Nephron (organoid): ENCODE data around the gene IRAK2.

Experiments
- H3K27ac Mint-ChIP-seq, 3 experiments: 2 replicates each; pipeline ENCODE4 v1.8.0; 2020; ENCODE audit warnings: mixed read lengths in 3 of 3, mild to moderate bottlenecking in 2 of 3, moderate library complexity in 1 of 3
- H3K27me3 Mint-ChIP-seq: 2 replicates; pipeline ENCODE4 v1.8.0; 2021; ENCODE audit warnings: low read depth, mild to moderate bottlenecking, moderate library complexity, mixed read lengths
- H3K36me3 Mint-ChIP-seq: 2 replicates; pipeline ENCODE4 v1.8.0; 2020; ENCODE audit warnings: low read depth, mixed read lengths
- H3K4me1 Mint-ChIP-seq: 2 replicates; pipeline ENCODE4 v1.8.0; 2020; ENCODE audit warnings: mixed read lengths
- H3K4me3 Mint-ChIP-seq, 3 experiments: 2 replicates each; pipeline ENCODE4 v1.8.0; 2020; ENCODE audit warnings: mild to moderate bottlenecking in 3 of 3, mixed read lengths in 3 of 3, moderate library complexity in 2 of 3
- H3K9me3 Mint-ChIP-seq: 2 replicates; pipeline ENCODE4 v1.8.0; 2020; ENCODE audit warnings: mixed read lengths
- CTCF ChIP-seq, 3 experiments: fragments of 200-600 bp; sonication (generic); IDR thresholded peaks; one replicate each; pipeline ENCODE4 v1.5.0; 2021; ENCODE audit warnings: antibody characterized with exemption in 3 of 3; ENCODE audit not compliant: unreplicated experiment in 3 of 3

IRAK2 gene

GRCh38 chr3:10238345-10239183, 73.8 kb downstream of the IRAK2 start:
- Mint-ChIP-seq H3K27ac (no peak overlapping the region), H3K4me1 (peaks cover 9% of the 10 kb centered on the region), H3K27me3 (no peaks in the 10 kb centered on the region), H3K4me3 (no peak overlapping the region), H3K9me3 (no peaks in the 10 kb centered on the region), H3K36me3 (no peaks in the 10 kb centered on the region)
- TF ChIP-seq CTCF (IDR thresholded peaks at IDR 0.05; ENCODE audit: unreplicated experiment in 3 of 3) = no peak

DNA sequence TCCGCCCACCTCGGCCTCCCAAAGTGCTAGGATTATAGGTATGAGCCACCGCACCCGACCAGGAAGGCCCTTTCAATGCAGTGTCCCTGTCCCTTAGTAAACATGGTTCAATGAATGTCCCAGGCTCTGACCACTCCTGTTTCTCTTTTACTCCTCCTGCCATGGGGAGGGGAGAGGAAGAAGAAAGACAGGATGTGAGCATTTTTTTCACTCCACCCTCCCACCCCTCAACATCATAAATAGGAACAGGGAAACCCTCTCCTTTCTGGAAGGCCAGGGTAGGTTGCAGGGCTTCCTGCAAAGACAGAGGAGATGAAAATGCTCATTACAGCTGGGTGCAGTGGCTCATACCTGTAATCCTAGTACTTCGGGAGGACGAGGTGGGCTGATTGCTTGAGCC, 76.1 kb downstream of the IRAK2 start:
- no peak overlapping the region for H3K27ac Mint-ChIP-seq
- TF ChIP-seq CTCF (IDR thresholded peaks at IDR 0.05; ENCODE audit: unreplicated experiment in 3 of 3) = no peak
- no peaks in the 10 kb centered on the region for H3K27me3 Mint-ChIP-seq
- no peaks in the 10 kb centered on the region for H3K9me3 Mint-ChIP-seq
- no peak overlapping the region for H3K4me3 Mint-ChIP-seq
- peaks cover 9% of the 10 kb centered on the region for H3K4me1 Mint-ChIP-seq
- no peaks in the 10 kb centered on the region for H3K36me3 Mint-ChIP-seq

GRCh38 chr3:10242182-10243065, 77.7 kb downstream of the IRAK2 start:
- no peak for TF ChIP-seq CTCF (IDR thresholded peaks at IDR 0.05; ENCODE audit: unreplicated experiment in 3 of 3)

DNA sequence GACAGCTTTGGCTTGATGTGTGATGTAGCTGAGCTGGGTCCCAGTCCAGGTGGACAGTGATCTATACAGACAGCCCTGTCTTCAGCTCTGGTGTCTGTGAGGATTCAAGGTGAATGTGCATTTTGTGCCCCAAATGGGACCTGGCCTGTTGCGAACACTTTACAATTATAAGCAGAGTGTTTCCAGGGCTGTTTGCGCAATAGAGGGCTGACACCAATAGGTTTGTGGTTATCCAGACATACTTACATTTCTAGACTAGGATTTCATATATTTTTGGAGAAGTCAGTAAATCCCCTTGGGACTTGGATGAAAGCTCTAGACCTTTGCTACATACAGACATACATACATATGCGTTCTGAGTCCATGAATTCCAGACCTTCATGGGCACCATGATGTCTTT, 79.3 kb downstream of the IRAK2 start:
- Mint-ChIP-seq H3K27me3 (peaks cover 3% of the 10 kb centered on the region), H3K4me3 (no peak overlapping the region), H3K36me3 (no peaks in the 10 kb centered on the region), H3K4me1 (peaks cover 18% of the 10 kb centered on the region), H3K27ac (no peak overlapping the region), H3K9me3 (peaks cover 2% of the 10 kb centered on the region)
- TF ChIP-seq CTCF (IDR thresholded peaks at IDR 0.05; ENCODE audit: unreplicated experiment in 3 of 3) = no peak

More at GRCh38 chr3:10242182-10243065, 77.7 kb downstream of the IRAK2 start:
- Mint-ChIP-seq H3K9me3 (peaks cover 2% of the 10 kb centered on the region), H3K36me3 (no peaks in the 10 kb centered on the region), H3K4me3 (no peak overlapping the region), H3K4me1 (peaks cover 9% of the 10 kb centered on the region), H3K27me3 (no peaks in the 10 kb centered on the region), H3K27ac (peak overlapping the region; percentile 56 to 87 (median 83))

DNA sequence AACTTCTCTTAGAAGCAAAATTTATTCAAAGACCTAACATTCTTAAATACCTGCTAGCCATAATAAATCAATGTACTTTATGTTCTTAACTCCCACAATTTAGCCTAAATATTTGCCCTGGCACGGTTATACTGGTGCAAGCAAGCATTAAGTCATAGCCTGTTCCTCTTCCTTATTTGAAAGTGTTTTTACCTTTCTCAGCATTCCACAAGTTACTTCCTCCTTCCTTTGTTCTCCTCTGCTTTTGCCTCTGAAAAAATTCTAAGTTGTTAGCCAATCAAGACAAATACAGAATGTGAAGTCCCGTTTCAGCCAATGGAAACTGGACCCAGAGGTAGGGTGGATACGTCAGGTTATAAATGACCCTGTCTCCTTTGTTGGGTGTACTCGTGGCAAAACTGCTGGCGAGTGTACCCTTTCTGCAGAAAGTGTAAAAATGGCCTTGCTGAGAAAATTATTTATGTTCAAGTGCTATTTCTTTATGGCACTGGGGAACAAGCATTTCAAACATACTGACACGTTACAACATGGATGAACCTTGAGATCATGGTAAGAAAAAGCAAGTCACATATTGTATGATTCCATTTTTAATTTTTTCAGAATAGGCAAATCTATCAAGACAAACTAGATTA, 80.5 kb downstream of the IRAK2 start:
- H3K4me1 Mint-ChIP-seq = peaks cover 28% of the 10 kb centered on the region
- H3K27ac Mint-ChIP-seq = no peak overlapping the region
- H3K36me3 Mint-ChIP-seq = peaks cover under 1% of the 10 kb centered on the region
- no peak for TF ChIP-seq CTCF (IDR thresholded peaks at IDR 0.05; ENCODE audit: unreplicated experiment in 3 of 3)
- H3K9me3 Mint-ChIP-seq = peaks cover 2% of the 10 kb centered on the region
- H3K4me3 Mint-ChIP-seq = no peak overlapping the region
- peaks cover 3% of the 10 kb centered on the region for H3K27me3 Mint-ChIP-seq
